DOHH2 (cell line): ENCODE data around the gene MRPS2.
"Not testable (repeated sequence)": the region's sequence is repeated elsewhere in the genome, so short reads cannot be mapped to it uniquely, and the experiment has no call there.

ENCODE experiments used
- EZH2phosphoT487 ChIP-seq: fragments of 200-600 bp; sonication (generic); IDR thresholded peaks from 2 replicates; pipeline ENCODE4 v1.6.1; 2017; ENCODE audit warnings: borderline replicate concordance, mild to moderate bottlenecking, antibody characterized with exemption, low read length, moderate library complexity, mixed read lengths
- TF ChIP-seq, protein P1 (sequence below): fragments of 200-600 bp; sonication (generic); IDR thresholded peaks from one replicate; pipeline ENCODE4 v1.5.1; 2014; ENCODE audit warnings: antibody characterized with exemption, mild to moderate bottlenecking, low read depth, low read length; ENCODE audit not compliant: poor library complexity, severe bottlenecking

DNA sequence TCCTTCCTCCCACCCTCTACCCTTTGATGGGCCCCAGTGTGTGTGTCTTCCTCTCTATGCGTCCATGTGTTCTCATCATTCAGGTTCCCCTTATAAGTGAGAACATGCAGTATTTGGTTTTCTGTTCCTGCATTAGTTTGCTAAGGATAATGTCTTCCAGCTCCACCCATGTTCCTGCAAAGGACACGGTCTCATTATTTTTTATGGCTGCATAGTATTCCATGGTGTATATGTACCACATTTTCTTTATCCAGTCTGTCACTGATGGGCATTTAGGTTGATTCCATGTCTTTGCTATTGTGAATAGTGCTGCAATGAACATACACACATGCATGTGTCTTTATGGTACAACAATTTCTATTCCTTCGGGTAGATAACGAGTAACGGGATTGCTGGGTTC, 42.0 kb upstream of the MRPS2 start:
- TF ChIP-seq, protein P1, sequence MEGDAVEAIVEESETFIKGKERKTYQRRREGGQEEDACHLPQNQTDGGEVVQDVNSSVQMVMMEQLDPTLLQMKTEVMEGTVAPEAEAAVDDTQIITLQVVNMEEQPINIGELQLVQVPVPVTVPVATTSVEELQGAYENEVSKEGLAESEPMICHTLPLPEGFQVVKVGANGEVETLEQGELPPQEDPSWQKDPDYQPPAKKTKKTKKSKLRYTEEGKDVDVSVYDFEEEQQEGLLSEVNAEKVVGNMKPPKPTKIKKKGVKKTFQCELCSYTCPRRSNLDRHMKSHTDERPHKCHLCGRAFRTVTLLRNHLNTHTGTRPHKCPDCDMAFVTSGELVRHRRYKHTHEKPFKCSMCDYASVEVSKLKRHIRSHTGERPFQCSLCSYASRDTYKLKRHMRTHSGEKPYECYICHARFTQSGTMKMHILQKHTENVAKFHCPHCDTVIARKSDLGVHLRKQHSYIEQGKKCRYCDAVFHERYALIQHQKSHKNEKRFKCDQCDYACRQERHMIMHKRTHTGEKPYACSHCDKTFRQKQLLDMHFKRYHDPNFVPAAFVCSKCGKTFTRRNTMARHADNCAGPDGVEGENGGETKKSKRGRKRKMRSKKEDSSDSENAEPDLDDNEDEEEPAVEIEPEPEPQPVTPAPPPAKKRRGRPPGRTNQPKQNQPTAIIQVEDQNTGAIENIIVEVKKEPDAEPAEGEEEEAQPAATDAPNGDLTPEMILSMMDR = not testable (repeated sequence)
- TF ChIP-seq EZH2phosphoT487 = not testable (repeated sequence)
